GM10266 (cell line): ENCODE results near the gene COX6A1.
A peak's percentile ranks its signal among the peaks of the same experiment; 100 is the strongest.
"Not testable (repeated sequence)": the region's sequence is repeated elsewhere in the genome, so short reads cannot be mapped to it uniquely, and the experiment has no call there.

Experiments
- DNase-seq: peaks from one replicate; pipeline ENCODE4 v3.0.0; 2012; ENCODE audit errors: extremely low spot score
- TF ChIP-seq, protein P1 (sequence below): IDR thresholded peaks from 2 replicates; pipeline ENCODE4 v1.5.1; 2012; ENCODE audit warnings: mild to moderate bottlenecking, low read depth; ENCODE audit not compliant: control insufficient read depth, insufficient read depth; ENCODE audit errors: missing control alignments

COX6A1 gene

GRCh38 chr12:120445911-120446843 is 8.3 kb downstream of the COX6A1 start, which contains the start of the genes GATC and TRIAP1:
TSS of gene GATC (plus strand) at chr12:120446444. CDS start at chr12:120446481, 37 bp downstream.
TSS of gene TRIAP1 (minus strand) at chr12:120446384. CDS start at chr12:120446372, 12 bp downstream.
- TF ChIP-seq, protein P1, sequence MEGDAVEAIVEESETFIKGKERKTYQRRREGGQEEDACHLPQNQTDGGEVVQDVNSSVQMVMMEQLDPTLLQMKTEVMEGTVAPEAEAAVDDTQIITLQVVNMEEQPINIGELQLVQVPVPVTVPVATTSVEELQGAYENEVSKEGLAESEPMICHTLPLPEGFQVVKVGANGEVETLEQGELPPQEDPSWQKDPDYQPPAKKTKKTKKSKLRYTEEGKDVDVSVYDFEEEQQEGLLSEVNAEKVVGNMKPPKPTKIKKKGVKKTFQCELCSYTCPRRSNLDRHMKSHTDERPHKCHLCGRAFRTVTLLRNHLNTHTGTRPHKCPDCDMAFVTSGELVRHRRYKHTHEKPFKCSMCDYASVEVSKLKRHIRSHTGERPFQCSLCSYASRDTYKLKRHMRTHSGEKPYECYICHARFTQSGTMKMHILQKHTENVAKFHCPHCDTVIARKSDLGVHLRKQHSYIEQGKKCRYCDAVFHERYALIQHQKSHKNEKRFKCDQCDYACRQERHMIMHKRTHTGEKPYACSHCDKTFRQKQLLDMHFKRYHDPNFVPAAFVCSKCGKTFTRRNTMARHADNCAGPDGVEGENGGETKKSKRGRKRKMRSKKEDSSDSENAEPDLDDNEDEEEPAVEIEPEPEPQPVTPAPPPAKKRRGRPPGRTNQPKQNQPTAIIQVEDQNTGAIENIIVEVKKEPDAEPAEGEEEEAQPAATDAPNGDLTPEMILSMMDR = no peak
- peak; percentile 78 for DNase-seq

- not testable (repeated sequence) for DNase-seq
These were observed 8.9 kb downstream of the COX6A1 start for GRCh38 chr12:120446844-120447178.

GRCh38 chr12:120447992-120448391 is 10.1 kb downstream of the COX6A1 start:
- TF ChIP-seq, protein P1 = no peak
- DNase-seq = no peak

GRCh38 chr12:120452524-120452923 is 14.6 kb downstream of the COX6A1 start:
- not testable (repeated sequence) for DNase-seq

DNA sequence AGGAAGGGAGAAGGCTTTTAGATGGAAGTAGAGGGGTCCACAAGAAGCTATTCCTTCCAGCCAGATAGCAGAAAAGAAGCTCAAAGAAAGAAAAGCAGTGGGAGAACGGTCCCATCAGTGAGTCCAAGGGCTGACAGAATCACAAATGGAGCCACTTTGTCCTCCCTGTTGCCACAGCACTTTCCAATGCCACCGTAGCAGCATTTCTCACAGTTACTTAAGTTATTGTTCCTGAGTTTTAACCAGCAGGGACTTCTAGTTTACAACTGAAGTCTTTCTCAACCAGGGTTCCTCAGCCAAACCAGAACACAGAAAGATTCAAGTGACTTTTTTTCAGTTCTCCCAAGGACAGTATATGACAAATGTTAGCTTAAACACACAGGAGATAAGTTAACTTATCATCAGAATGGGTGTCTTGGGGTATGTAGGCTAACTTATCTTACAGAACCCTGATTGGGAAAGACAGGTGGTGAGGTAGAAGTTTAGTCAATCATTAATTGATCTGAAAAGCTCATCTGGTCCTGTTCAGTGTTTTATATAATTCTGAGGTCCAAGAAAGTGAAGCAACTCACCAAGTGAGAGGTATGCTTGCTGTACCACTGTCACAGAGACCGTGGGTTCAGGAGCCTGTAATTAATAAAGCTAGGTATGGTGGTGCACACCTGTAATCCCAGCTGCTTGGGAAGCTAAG is 15.3 kb downstream of the COX6A1 start:
- TF ChIP-seq, protein P1 = no peak
- DNase-seq = no peak

DNA sequence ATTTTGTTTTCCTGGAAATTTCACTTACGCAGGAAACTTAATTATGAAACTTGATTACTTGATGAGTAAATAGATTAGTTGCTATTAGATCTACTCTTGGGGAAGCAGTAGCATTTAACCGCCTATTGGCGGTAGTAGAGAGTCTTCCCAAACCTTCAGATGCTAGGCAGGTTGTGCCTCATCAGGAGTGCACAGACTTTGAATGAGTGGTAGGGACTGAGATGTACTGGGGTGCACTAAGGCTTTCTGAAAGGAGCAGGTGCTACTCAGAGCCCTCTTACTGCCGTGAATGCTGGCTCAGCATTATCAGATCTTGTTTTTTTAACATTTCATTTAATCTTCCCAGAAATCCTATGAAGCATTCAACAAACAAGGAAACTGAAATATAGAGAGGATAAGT is 16.1 kb downstream of the COX6A1 start:
- TF ChIP-seq, protein P1 = peak; percentile 51
- peak; percentile 50 for DNase-seq

DNA sequence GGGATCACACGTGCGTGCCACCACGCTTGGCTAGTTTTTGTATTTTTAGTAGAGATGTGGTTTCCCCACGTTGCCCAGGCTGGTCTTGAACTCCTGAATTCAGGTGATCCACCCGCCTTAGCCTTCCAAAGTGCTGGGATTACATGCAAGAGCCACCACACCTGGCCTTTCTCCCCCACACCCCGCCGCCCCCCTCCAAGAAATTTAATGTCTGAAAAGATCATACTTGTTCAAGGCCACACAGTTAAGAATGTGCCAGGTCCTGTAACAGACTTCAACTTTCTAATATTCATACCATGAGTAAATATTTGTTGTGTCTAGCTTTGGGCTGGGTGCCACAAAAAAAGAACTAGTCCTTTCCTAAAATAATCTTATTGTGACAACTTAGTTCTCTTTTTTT is 17.4 kb downstream of the COX6A1 start:
- TF ChIP-seq, protein P1 = no peak
- DNase-seq = no peak

- no peak for DNase-seq
- TF ChIP-seq, protein P1 = peak; percentile 17
These were observed 19.2 kb downstream of the COX6A1 start for GRCh38 chr12:120457133-120457532.
